Measurements from ENCODE around the gene TRAPPC14. TPM values are rescaled to one million over a fixed set of nuclear protein-coding genes. Genes with fewer than 3 reads are reported as not detected.

The TRAPPC14 gene
- total and polyA plus RNA-seq, 2 of the 8 experiments (the other 6 are each of a cell fraction or from before 2014, with no cell fraction given) = 11.9 to 22.1 TPM

GRCh38 chr7:100163006-100163531 lies 4.5 kb upstream of the TRAPPC14 start:
- 75% methylated on average over 6 of the region's 6 CpGs; no CpG with 5 or more reads in 1 of the 2 experiments for WGBS, 2 experiments (ENCODE audit: extremely low coverage in 1 of 2, insufficient coverage in 1 of 2, insufficient read length in 1 of 2, insufficient replicate concordance in 2 of 2, low coverage in 1 of 2, low lambda C conversion rate in 2 of 2, missing lambda C conversion rate in 1 of 2)
- H2AFZ ChIP-seq (ENCODE audit: low read length) = no peak overlapping the region
- no peak for TF ChIP-seq SIRT6 (IDR thresholded peaks at IDR 0.05; ENCODE audit: low read length)
- no peak for TF ChIP-seq ZNF274 (IDR thresholded peaks at IDR 0.05; ENCODE audit: borderline replicate concordance, extremely low read depth, low read length)
- TF ChIP-seq USF2 (IDR thresholded peaks at IDR 0.05; ENCODE audit: low read length) = no peak
- no peak for TF ChIP-seq JUND (IDR thresholded peaks at IDR 0.05; ENCODE audit: low read length)
- no peak for TF ChIP-seq JUN (IDR thresholded peaks at IDR 0.05; ENCODE audit: low read depth, low read length)
- TF ChIP-seq SRF (IDR thresholded peaks at IDR 0.05; ENCODE audit: low read depth, low read length) = no peak
- TF ChIP-seq NANOG (IDR thresholded peaks at IDR 0.05; ENCODE audit: insufficient read depth, low read depth, low read length, poor library complexity, severe bottlenecking) = no peak
- TF ChIP-seq PHF8 (conservative IDR thresholded peaks at IDR 0.05; ENCODE audit: low read depth, low read length) = no peak
- no peak for TF ChIP-seq ATF3 (IDR thresholded peaks at IDR 0.05; ENCODE audit: insufficient read depth, low read depth, low read length)
- TF ChIP-seq CEBPB (IDR thresholded peaks at IDR 0.05; ENCODE audit: low read depth, low read length) = no peak

More at GRCh38 chr7:100163006-100163531, 4.5 kb upstream of the TRAPPC14 start:
- Histone ChIP-seq H2AK5ac (ENCODE audit: low read depth, low read length) (no peak overlapping the region), H3K9ac (replicated peaks in 1 of 4; ENCODE audit: extremely low read depth in 1 of 4, low read depth in 3 of 4, low read length in 3 of 4) (no peak overlapping the region; a peak in 1 of 7 replicates), H4K91ac (replicated peaks; ENCODE audit: insufficient read length, low read length) (no peak overlapping the region), H3K4ac (replicated peaks; ENCODE audit: insufficient read length, low read depth, low read length) (no peak overlapping the region), H2BK20ac (ENCODE audit: low read length) (no peak overlapping the region), H4K8ac (ENCODE audit: extremely low read depth, insufficient read depth, low read length) (no peak overlapping the region), H3K4me3 (ENCODE audit: extremely low read depth in 1 of 4, insufficient read depth in 2 of 4, low read depth in 3 of 4, low read length in 4 of 4) (no peak overlapping the region), H2BK120ac (replicated peaks; ENCODE audit: low read depth, low read length) (no peak overlapping the region), H3K4me2 (ENCODE audit: insufficient read depth in 1 of 2, low read depth in 2 of 2, low read length in 2 of 2) (no peak overlapping the region), H3K79me2 (ENCODE audit: control insufficient read depth in 1 of 2, insufficient read depth in 2 of 2, low read length in 2 of 2) (no peaks in the 10 kb centered on the region), H3K14ac (ENCODE audit: insufficient read length) (no peak overlapping the region), H3K9me3 (ENCODE audit: insufficient read depth in 2 of 2, low read depth in 1 of 2, low read length in 1 of 2) (no peaks in the 10 kb centered on the region), H2BK12ac (ENCODE audit: low read depth, low read length) (no peak overlapping the region), H3K36me3 (ENCODE audit: control insufficient read depth in 2 of 4, insufficient read depth in 4 of 4, low read length in 3 of 4) (no peaks in the 10 kb centered on the region), H3K4me1 (replicated peaks in 1 of 4; ENCODE audit: control insufficient read depth in 3 of 4, insufficient read depth in 4 of 4, low read length in 3 of 4) (peaks cover 5 to 12% (median 7%) of the 10 kb centered on the region in 4 experiments), H3K23ac (ENCODE audit: insufficient read length) (no peak overlapping the region), H3K27ac (ENCODE audit: low read depth, low read length) (no peak overlapping the region), H4K20me1 (replicated peaks in 1 of 2; ENCODE audit: control insufficient read depth in 1 of 2, insufficient read depth in 2 of 2, low read length in 2 of 2) (no peaks in the 10 kb centered on the region), H4K5ac (ENCODE audit: insufficient read length, low read depth, low read length) (no peak overlapping the region), H2BK15ac (ENCODE audit: low read length) (no peak overlapping the region), H3K56ac (replicated peaks; ENCODE audit: insufficient read length, low read depth, low read length) (no peak overlapping the region), H3K23me2 (ENCODE audit: low read depth, low read length) (peaks cover 4% of the 10 kb centered on the region; the same call in 1 of the 2 replicates), H3K18ac (ENCODE audit: extremely low read depth, low read length) (no peak overlapping the region), H3K79me1 (ENCODE audit: low read depth, low read length) (no peaks in the 10 kb centered on the region; the same call in 1 of the 2 replicates), H3K27me3 (replicated peaks in 1 of 4; ENCODE audit: control insufficient read depth in 3 of 4, extremely low read depth in 1 of 4, insufficient read depth in 3 of 4, low read length in 3 of 4) (peaks cover 0 to 10% (median 2%) of the 10 kb centered on the region in 4 experiments; a peak in 1 of 7 replicates), H2BK5ac (ENCODE audit: low read depth, low read length) (no peak overlapping the region)
- CTCF ChIA-PET (ENCODE audit: partially characterized antibody) = interaction anchor here (11.2 kb wide), 1 partner anchor 32 kb away, joined by 94 read pairs; no protein-coding TSS in a partner anchor
- POLR2A ChIA-PET (ENCODE audit: partially characterized antibody) = interaction anchor here (1.0 to 11.0 kb wide), 2 partner anchors 6 to 14 kb away, joined by 3 to 145 read pairs; partner anchors contain the start of genes GPC2, STAG3 and TRAPPC14
- DNase-seq (ENCODE audit: low read depth in 1 of 2, low spot score in 2 of 2) = no peak
- FAIRE-seq = no peak

Measured in H1 (cell line).